SK-N-SH treated with all-trans-retinoic acid at 6 μM for 48 hours (cell line): ENCODE results near the gene YPEL1.

Experiments
- ARNTL ChIP-seq: fragments of 450-650 bp; formaldehyde crosslinking; IDR thresholded peaks from 2 replicates; pipeline ENCODE4 v1.5.0; 2020; ENCODE audit warnings: low read depth, mild to moderate bottlenecking, moderate library complexity, borderline replicate concordance
- ESRRG ChIP-seq: fragments of 250-450 bp; sonication (Bioruptor Pico); IDR thresholded peaks from 2 replicates; pipeline ENCODE4 v1.6.1; 2021; ENCODE audit warnings: mild to moderate bottlenecking
- ZC3H10 ChIP-seq: fragments of 250-450 bp; sonication (Bioruptor Pico); IDR thresholded peaks from 2 replicates; pipeline ENCODE4 v1.5.1; 2021; ENCODE audit warnings: mild to moderate bottlenecking, moderate library complexity
- TF ChIP-seq, protein P1 (sequence below): fragments of 250-450 bp; sonication (Bioruptor Pico); IDR thresholded peaks from 2 replicates; pipeline ENCODE4 v1.5.1; 2021; ENCODE audit warnings: mild to moderate bottlenecking, moderate library complexity

DNA sequence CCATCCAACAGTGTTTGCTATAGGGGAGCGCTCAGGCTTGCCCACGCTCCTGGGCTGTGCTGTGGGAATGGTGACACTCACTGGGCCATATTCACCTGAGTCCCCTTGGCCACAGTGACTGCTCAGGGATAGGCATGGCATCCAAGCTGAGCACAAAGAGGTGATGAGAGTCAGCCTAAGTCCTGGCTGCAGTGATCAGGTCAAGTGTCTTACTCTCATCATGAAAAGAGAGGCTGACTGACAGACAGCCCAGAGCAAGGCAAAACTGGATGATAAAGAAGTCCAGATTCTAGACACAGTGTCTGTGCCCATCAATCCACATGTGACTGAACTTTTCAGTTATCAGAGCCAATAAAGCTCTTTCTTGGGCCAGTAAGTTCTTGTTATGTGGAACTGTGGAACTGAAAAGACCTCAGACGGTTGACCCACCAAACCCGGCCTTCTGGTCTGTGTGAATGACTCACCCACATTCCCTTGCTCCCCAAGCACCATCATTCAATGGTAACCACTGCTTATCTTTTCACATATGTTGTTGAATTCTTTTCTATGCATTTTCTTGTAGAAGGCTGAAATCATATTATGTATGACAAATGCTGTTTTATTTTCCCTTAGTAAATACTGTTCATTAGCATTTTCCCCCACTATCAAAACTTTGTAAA, 43.2 kb upstream of the YPEL1 start:
- TF ChIP-seq ZC3H10 (CRISPR knock-in tag) (no peak), ARNTL (no peak), ESRRG (CRISPR knock-in tag) (no peak)
- TF ChIP-seq, protein P1, sequence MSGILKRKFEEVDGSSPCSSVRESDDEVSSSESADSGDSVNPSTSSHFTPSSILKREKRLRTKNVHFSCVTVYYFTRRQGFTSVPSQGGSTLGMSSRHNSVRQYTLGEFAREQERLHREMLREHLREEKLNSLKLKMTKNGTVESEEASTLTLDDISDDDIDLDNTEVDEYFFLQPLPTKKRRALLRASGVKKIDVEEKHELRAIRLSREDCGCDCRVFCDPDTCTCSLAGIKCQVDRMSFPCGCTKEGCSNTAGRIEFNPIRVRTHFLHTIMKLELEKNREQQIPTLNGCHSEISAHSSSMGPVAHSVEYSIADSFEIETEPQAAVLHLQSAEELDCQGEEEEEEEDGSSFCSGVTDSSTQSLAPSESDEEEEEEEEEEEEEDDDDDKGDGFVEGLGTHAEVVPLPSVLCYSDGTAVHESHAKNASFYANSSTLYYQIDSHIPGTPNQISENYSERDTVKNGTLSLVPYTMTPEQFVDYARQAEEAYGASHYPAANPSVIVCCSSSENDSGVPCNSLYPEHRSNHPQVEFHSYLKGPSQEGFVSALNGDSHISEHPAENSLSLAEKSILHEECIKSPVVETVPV (CRISPR knock-in tag): no peak
